Aorta (tissue), 5 donors: Measurements from ENCODE around the gene STT3B. TPM values are rescaled to one million over a fixed set of nuclear protein-coding genes. Genes with fewer than 3 reads are reported as not detected.

Source experiments
- ATAC-seq: fragments of 200-7000 bp; cut with Tn5 transposase; one replicate; pipeline ENCODE4 v1.9.1; 2022; ENCODE audit warnings: moderate library complexity; ENCODE audit not compliant: low FRiP score
- DNase-seq, 2 donors: peaks; one replicate each; pipeline ENCODE4 v3.0.0-alpha.2; 2020
- H3K27ac ChIP-seq, 2 donors: one replicate each; pipeline ENCODE4 v1.5.1; 2013; ENCODE audit warnings: low read length in 2 of 2, mild to moderate bottlenecking in 2 of 2, moderate library complexity in 2 of 2, control low read depth in 1 of 2, inconsistent platforms in 1 of 2, low read depth in 1 of 2
- H3K27me3 ChIP-seq, 2 donors: one replicate each; pipeline ENCODE4 v1.6.1; 2013; ENCODE audit warnings: control low read depth in 1 of 2, low read length in 1 of 2, mild to moderate bottlenecking in 1 of 2, moderate library complexity in 1 of 2; ENCODE audit not compliant: insufficient read depth in 2 of 2, control insufficient read depth in 1 of 2
- H3K36me3 ChIP-seq, 2 donors: one replicate each; pipeline ENCODE4 v1.6.1; 2013; ENCODE audit warnings: control low read depth in 1 of 2, low read length in 1 of 2, mild to moderate bottlenecking in 1 of 2; ENCODE audit not compliant: insufficient read depth in 2 of 2, control insufficient read depth in 1 of 2
- H3K4me1 ChIP-seq, 2 donors: one replicate each; pipeline ENCODE4 v1.6.1; 2013; ENCODE audit warnings: low read length in 2 of 2, control low read depth in 1 of 2, mild to moderate bottlenecking in 1 of 2, moderate library complexity in 1 of 2; ENCODE audit not compliant: insufficient read depth in 2 of 2, control insufficient read depth in 1 of 2
- H3K4me3 ChIP-seq, 2 donors: one replicate each; pipeline ENCODE4 v1.5.1; 2013; ENCODE audit warnings: low read length in 2 of 2, control low read depth in 1 of 2, mild to moderate bottlenecking in 1 of 2
- H3K9me3 ChIP-seq: one replicate; pipeline ENCODE4 v1.6.1; 2013; ENCODE audit warnings: mild to moderate bottlenecking, low read length; ENCODE audit not compliant: control insufficient read depth
- WGBS, 2 donors: extraction: QIAGEN DNeasy Blood & Tissue Kit; methylation state at CpG; one replicate each; pipeline ENCODE4 v1.1.7; 2013; 5-methylcytosine and 5-hydroxymethylcytosine counted together
- intact Hi-C, 2 donors: fragments of 100-400 bp; cut with DNase I; formaldehyde crosslinking; loops; one replicate each; pipeline versions ENCODE4 v1.14.2 to v1.15.0; 2022
- polyA plus RNA-seq, 2 donors: library from polyadenylated mRNA; stranded (reverse); fragments of 200-250 nt; gene quantifications; one replicate each; pipeline ENCODE4 v1.2.3, GENCODE V29; 2013
- total RNA-seq, 2 donors: library from RNA; stranded (reverse); fragmentation: NEBNext Ultra II Directional; extraction: Animal tissue kit (Norgen Biotek cat#: 25700); gene quantifications; one replicate each; pipeline ENCODE4 v1.2.1, GENCODE V29; 2021
- donor health status: healthy with polysubstance abuse.
- donor health status: Bipolar disorder and iron deficiency.
- donor health status: DM: no; HTN: no; CAD: no.
- donor health status: DM: no; HTN: no; CAD: no.
- donor health status: DM: yes; HTN: yes; CAD: no.

The STT3B gene
- total and polyA plus RNA-seq, 4 donors, result 40.9 to 92.3 (median 76.1) TPM

DNA sequence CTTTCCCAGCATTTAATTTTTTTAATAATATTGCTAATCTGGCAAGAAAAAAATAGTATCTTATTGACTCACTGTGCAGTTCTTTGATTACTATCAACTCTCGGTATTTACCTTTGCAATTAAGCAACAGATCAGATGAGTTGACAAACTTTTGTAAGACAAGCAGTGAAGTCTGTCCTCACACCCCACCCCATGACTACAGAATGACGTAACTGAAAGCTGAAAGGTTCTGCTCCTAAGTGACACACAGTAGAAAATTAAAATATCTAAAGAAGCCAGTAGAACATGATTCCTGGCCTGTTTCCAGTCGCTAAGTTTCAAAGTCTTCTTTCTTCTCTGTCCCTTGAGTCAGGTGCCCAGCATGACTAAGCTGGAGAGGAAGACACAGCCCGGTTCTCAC is 135.5 kb downstream of the STT3B start:
- peaks cover 0 to 4% of the 10 kb centered on the region in 2 donors for H3K36me3 ChIP-seq
- no peak overlapping the region for H3K4me3 ChIP-seq
- H3K4me1 ChIP-seq, result no peaks in the 10 kb centered on the region
- intact Hi-C loops, result no loop called here
- H3K27me3 ChIP-seq, result no peaks in the 10 kb centered on the region
- no peak for DNase-seq
- no peaks in the 10 kb centered on the region for H3K9me3 ChIP-seq
- ATAC-seq, result no peak
- no peak overlapping the region for H3K27ac ChIP-seq
- whole genome bisulfite sequencing, 2 donors, result 95 to 99% methylated on average over 4 of the region's 4 CpGs

DNA sequence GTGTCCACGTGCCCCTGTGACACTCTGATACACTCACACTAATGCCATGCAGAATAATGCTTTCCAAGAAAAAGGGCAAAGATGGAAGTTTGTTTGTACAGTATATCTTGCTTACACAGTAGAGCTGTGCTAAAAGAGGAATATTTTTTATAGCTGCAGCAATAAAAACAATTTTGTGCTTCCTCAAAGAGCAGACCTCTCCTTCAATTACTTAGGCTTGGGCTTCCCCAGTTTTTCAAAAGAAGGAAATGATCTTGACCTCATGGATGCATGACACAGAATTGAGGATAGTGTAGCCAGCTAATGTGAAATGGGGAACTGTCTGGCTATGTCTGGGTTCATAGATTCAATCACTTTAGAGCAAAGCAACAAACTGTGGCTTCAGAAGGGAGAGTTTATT is 137.4 kb downstream of the STT3B start:
- Histone ChIP-seq H3K27ac (no peak overlapping the region), H3K4me3 (no peak overlapping the region), H3K9me3 (no peaks in the 10 kb centered on the region), H3K27me3 (no peaks in the 10 kb centered on the region), H3K4me1 (no peaks in the 10 kb centered on the region), H3K36me3 (peaks cover 0 to 4% of the 10 kb centered on the region in 2 donors)
- intact Hi-C loops, result no loop called here
- ATAC-seq (no peak), DNase-seq (no peak)
- WGBS, 2 donors, result 45 to 48% methylated on average over 1 of the region's 1 CpG

DNA sequence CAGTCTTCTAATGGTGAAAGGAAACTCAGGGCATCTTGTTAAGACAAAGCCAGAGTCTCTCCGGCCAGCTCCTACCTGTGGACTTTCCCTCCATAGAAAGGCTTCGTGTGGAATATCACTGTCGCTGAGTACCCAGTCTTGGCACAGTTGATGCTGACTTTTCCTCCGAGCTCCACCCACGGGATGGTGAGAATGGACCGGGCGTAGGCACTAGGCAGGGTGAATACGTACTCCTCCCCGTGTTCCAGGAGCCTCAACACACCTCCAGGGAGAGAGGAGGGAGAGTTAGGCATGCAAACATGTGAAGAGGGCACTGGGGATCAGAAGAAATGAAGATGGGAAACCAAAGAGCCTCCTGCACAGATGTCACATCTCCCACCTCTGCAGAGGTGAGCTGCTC is 138.0 kb downstream of the STT3B start:
- Histone ChIP-seq H3K36me3 (peaks cover 0 to 4% of the 10 kb centered on the region in 2 donors), H3K27ac (no peak overlapping the region), H3K4me1 (no peaks in the 10 kb centered on the region), H3K27me3 (no peaks in the 10 kb centered on the region), H3K9me3 (no peaks in the 10 kb centered on the region), H3K4me3 (no peak overlapping the region)
- no peak for ATAC-seq
- 85 to 88% methylated on average over 9 of the region's 9 CpGs for WGBS, 2 donors
- DNase-seq, result no peak
- intact Hi-C loops, result no loop called here

DNA sequence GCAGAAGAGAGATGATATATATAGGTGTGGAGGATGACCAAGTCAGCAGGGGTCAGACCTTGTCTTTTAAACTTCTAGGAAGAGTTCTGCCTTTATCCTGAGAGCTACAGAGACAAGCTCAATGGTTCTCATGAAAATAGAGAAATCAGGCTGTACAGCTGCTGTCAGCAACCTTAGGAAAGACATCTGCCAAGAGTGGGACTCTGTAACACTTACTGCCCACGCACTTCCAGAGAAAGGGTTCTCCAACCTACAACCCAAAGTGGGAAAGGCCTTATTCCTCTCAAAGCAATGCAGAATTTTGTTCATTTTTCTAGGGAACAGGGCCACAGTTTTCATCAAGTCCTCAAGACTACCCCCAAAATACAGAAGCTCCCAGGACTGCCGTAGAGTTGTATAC is 138.7 kb downstream of the STT3B start:
- H3K4me3 ChIP-seq, result no peak overlapping the region
- ATAC-seq (no peak), DNase-seq (no peak)
- no peaks in the 10 kb centered on the region for H3K9me3 ChIP-seq
- H3K4me1 ChIP-seq, result no peaks in the 10 kb centered on the region
- intact Hi-C loops, result no loop called here
- no peaks in the 10 kb centered on the region for H3K27me3 ChIP-seq
- peaks cover 0 to 4% of the 10 kb centered on the region in 2 donors for H3K36me3 ChIP-seq
- H3K27ac ChIP-seq, result no peak overlapping the region
- WGBS, 2 donors, result 89 to 95% methylated on average over 2 of the region's 2 CpGs

DNA sequence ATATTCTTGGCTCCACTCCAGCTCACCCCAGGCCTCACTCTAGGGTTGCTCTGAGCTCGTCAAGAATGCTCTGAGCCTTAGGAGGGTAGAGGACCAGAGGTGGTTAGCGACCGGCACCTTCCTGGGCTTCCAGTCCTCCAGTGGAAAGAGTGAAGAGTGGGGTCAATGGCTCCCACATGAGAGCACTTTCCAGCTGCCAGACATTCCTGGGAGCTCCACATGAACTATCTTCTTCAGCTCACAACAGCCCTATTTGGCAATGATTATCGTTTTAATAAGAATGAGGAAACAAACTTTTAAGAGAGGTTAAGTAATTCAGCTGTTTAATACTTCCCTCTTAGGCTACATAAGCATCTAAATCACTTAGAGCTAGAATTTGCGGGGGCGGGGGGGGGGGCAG is 139.3 kb downstream of the STT3B start:
- WGBS, 2 donors, result 73 to 78% methylated on average over 6 of the region's 6 CpGs
- no peak overlapping the region for H3K27ac ChIP-seq
- no peaks in the 10 kb centered on the region for H3K27me3 ChIP-seq

DNA sequence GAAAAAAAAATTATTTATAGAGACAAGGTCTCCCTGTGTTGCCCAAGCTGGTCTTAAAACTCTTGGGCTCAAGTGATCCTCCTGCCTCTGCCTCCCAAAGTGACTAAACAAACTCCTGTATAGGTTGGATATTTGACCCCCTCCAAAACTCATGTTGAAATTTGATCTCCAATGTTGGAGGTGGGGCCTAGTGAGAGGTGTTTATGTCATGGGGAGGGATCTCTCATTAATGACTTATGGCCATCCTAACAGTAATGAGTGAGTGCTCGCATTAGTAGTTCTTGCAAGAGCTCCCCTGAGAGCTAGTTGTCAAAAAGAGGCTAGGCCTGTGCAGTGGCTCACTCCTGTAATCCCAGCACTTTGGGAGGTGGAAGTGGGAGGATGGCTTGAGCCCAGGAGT is 141.2 kb downstream of the STT3B start:
- DNase-seq, result no peak

More for the DNA sequence above, 139.3 kb downstream of the STT3B start:
- intact Hi-C loops, result no loop called here
- Histone ChIP-seq H3K9me3 (no peaks in the 10 kb centered on the region), H3K36me3 (peaks cover 0 to 4% of the 10 kb centered on the region in 2 donors), H3K4me1 (no peaks in the 10 kb centered on the region), H3K4me3 (no peak overlapping the region)
- DNase-seq (no peak), ATAC-seq (no peak)

DNA sequence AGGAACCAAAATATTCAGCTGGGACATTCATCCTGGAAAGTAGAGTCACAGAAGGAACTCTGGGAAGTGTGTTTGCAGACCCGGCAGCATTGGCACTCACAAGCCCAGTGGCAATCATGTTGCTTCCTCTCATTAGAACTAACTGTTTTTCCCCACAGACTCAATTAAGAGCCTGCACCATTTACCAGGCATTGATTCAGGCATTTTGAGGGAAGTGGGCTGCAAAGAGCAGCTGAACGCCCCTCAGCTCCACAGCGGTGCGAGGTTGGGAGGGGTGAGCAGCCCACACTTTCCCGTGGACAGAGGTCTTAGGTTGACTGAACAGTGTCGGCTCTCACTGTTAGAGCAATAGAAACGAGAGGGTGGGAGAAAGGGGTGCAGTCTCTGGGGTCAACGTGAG is 143.8 kb downstream of the STT3B start:
- Histone ChIP-seq H3K27ac (no peak overlapping the region), H3K4me1 (peaks cover 0 to 2% of the 10 kb centered on the region in 2 donors), H3K27me3 (no peaks in the 10 kb centered on the region), H3K36me3 (no peaks in the 10 kb centered on the region), H3K9me3 (no peaks in the 10 kb centered on the region), H3K4me3 (no peak overlapping the region)
- 94% methylated on average over 8 of the region's 8 CpGs for WGBS, 2 donors
- intact Hi-C loops, result no loop called here
- DNase-seq (no peak), ATAC-seq (no peak)

More for the DNA sequence above, 141.2 kb downstream of the STT3B start:
- Histone ChIP-seq H3K36me3 (peaks cover 0 to 4% of the 10 kb centered on the region in 2 donors), H3K9me3 (no peaks in the 10 kb centered on the region), H3K27ac (no peak overlapping the region), H3K27me3 (no peaks in the 10 kb centered on the region), H3K4me1 (no peaks in the 10 kb centered on the region), H3K4me3 (no peak overlapping the region)
- WGBS, 2 donors, result 98 to 100% methylated on average over 1 of the region's 1 CpG
- no peak for ATAC-seq
- intact Hi-C loops, result no loop called here

DNA sequence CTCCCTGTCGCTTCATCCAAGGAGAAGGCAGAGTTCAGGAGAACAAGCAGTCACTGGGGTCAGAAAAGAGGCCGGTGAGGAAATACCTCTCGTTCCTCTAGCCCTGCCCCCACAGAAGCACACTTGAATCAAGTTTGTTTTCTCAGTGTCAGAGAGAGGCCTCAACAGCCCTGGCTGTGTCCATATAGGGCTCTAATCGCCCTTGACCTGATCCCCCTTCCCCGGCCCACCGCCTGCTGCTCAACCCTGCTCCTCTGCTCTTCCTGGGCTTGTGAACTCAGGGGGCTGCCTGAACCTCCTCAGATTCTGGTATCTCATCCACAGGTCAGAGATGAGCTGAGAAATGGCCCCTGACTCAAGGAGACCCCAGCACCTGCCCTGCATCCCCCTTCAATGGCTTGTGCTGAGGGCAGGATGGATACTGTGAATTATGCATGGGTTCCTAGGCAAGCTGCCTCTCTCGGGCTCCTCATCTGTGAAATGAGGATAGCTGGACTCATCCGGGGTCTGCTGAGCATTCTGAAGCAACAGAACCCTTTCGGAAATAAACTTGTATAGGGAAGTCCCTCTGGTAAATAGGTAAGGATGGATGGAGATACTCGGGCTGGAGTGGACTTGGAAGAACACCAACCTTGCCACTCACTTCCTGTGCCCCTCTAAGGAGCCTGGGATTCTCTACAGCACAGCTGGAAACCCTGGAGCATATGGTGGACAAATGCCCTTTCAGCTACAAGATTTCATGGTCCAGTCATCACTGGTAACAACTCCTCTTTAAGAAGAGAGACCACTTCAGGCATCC is 147.5 kb downstream of the STT3B start:
- WGBS, 2 donors, result 70 to 77% methylated on average over 10 of the region's 10 CpGs
- intact Hi-C loops, result no loop called here
- H3K27me3 ChIP-seq, result no peaks in the 10 kb centered on the region
- DNase-seq (no peak), ATAC-seq (no peak)
- no peaks in the 10 kb centered on the region for H3K9me3 ChIP-seq
- H3K36me3 ChIP-seq, result peaks cover 0 to 5% of the 10 kb centered on the region in 2 donors
- no peak overlapping the region for H3K4me3 ChIP-seq
- no peak overlapping the region for H3K27ac ChIP-seq
- peaks cover 0 to 2% of the 10 kb centered on the region in 2 donors for H3K4me1 ChIP-seq
